Central memory CD8-positive, alpha-beta T cell (primary cell): ENCODE data around the gene GPRC5A.

Source experiments
- ATAC-seq: fragments of 150-1000 bp; cut with Tn5 transposase; replicated peaks from 2 replicates; pipeline ENCODE4 v1.10.0; 2022; ENCODE audit warnings: mild to moderate bottlenecking, moderate FRiP score, moderate number of reproducible peaks; ENCODE audit not compliant: poor library complexity, severe bottlenecking; ENCODE audit errors: extremely low read depth
- DNase-seq, 2 donors: peaks; one replicate each; pipeline ENCODE4 v3.0.0; 2021; ENCODE audit warnings: low spot score in 2 of 2
- H3K27ac Mint-ChIP-seq: one replicate; pipeline ENCODE4 v1.8.0; 2022; ENCODE audit warnings: low read depth, mild to moderate bottlenecking, moderate library complexity, mixed read lengths
- H3K27me3 Mint-ChIP-seq: one replicate; pipeline ENCODE4 v1.8.0; 2022; ENCODE audit warnings: mixed read lengths
- H3K36me3 Mint-ChIP-seq: one replicate; pipeline ENCODE4 v1.8.0; 2022; ENCODE audit warnings: mild to moderate bottlenecking, moderate library complexity, mixed read lengths; ENCODE audit not compliant: insufficient read depth
- H3K4me1 Mint-ChIP-seq: one replicate; pipeline ENCODE4 v1.8.0; 2022; ENCODE audit warnings: mixed read lengths
- H3K4me3 Mint-ChIP-seq: one replicate; pipeline ENCODE4 v1.8.0; 2022; ENCODE audit warnings: mild to moderate bottlenecking, moderate library complexity, mixed read lengths
- H3K9me3 Mint-ChIP-seq: one replicate; pipeline ENCODE4 v1.8.0; 2022; ENCODE audit warnings: mixed read lengths

GPRC5A gene

DNA sequence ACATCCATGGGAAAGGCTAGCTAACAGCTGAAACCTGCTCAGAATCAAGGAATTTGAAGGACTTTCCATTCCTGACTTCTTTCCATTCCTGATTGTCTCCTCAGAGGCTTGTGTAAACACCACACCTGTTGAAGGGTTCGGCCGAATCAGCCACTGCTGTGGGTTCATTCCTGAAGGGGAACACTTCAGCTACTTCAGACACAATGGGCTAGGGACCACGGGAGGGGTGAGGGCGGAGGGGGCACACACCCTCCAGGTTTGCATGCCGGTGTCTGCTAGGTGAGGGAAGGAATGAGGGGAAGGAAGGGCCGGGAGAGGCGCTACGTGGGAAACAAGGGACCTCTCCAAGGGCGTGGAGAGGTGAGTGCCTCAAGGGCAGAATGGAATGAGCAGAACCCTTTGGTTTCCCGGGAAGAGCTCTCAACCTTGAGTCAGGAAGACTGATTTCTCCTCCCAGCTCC lies 1.3 kb downstream of the GPRC5A start:
- H3K4me3 Mint-ChIP-seq = no peak overlapping the region
- peaks cover 5% of the 10 kb centered on the region for H3K4me1 Mint-ChIP-seq
- no peak overlapping the region for H3K27ac Mint-ChIP-seq
- no peaks in the 10 kb centered on the region for H3K9me3 Mint-ChIP-seq
- no peaks in the 10 kb centered on the region for H3K36me3 Mint-ChIP-seq
- peaks cover 76% of the 10 kb centered on the region for H3K27me3 Mint-ChIP-seq
- DNase-seq (no peak), ATAC-seq (no peak)

DNA sequence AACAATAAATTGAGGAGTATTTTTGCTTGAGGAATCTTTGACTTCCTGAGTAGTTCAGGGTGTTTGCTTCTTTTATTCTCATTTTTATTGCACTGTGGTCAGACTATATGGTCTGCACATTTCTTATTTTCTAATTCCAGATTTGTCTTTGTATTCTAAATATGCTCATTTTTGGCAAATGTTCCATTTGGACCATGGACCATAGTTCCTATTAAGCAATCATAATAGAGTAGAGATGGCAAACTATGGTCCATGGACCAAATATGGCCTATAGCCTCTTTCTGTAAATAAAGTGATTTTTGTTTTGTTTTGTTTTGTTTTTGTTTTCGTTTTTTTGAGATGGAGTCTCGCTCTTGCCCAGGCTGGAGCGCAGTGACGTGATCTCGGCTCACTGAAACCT lies 2.1 kb downstream of the GPRC5A start:
- H3K27me3 Mint-ChIP-seq = peaks cover 69% of the 10 kb centered on the region
- H3K27ac Mint-ChIP-seq = no peak overlapping the region
- no peaks in the 10 kb centered on the region for H3K36me3 Mint-ChIP-seq
- ATAC-seq = no peak
- no peak overlapping the region for H3K4me3 Mint-ChIP-seq
- no peak for DNase-seq
- H3K9me3 Mint-ChIP-seq = no peaks in the 10 kb centered on the region
- H3K4me1 Mint-ChIP-seq = peaks cover 5% of the 10 kb centered on the region

DNA sequence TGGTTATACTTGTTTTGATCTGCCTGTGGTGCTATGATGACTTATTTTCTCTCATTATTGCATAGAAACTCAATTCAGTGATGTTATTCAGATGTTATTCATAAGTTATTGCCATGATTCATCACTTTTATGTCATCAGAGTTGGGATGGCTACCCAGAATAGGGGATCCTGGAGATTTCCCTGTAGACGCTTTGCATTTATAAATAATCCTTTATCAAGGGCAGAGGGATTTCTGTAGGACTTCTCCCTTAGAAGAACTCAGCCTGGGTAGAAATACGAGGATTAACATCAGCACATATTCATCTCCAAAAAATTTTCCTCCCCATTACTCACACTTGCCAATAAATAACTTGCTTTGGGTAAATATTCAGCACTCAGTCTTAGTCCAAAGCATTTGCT lies 4.9 kb downstream of the GPRC5A start:
- H3K27ac Mint-ChIP-seq = no peak overlapping the region

DNA sequence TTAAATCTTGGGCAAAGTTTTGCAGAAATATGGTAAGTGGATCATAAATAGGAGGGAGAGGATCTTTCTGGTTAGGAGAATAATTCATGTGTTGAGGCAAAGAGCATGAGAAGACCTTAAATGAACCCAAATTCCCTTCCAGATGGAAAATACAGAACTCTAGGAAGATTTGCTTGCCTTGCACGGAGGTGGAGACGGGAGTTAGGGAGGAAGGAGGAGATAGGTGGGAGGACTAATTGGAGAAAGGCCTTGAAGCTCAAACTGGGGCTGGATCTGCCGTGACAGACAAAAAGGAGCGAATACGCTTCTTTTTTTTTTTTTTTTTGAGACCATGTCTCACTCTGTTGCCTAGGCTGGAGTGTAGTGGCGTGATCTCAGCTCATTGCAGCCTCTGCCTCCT lies 5.9 kb downstream of the GPRC5A start:
- no peaks in the 10 kb centered on the region for H3K4me1 Mint-ChIP-seq
- peaks cover 30% of the 10 kb centered on the region for H3K27me3 Mint-ChIP-seq
- no peaks in the 10 kb centered on the region for H3K9me3 Mint-ChIP-seq
- ATAC-seq (no peak), DNase-seq (no peak)
- no peaks in the 10 kb centered on the region for H3K36me3 Mint-ChIP-seq
- no peak overlapping the region for H3K27ac Mint-ChIP-seq
- no peak overlapping the region for H3K4me3 Mint-ChIP-seq

More for the DNA sequence above, 4.9 kb downstream of the GPRC5A start:
- Mint-ChIP-seq H3K27me3 (peaks cover 41% of the 10 kb centered on the region), H3K4me3 (no peak overlapping the region), H3K36me3 (no peaks in the 10 kb centered on the region), H3K9me3 (no peaks in the 10 kb centered on the region), H3K4me1 (no peaks in the 10 kb centered on the region)
- DNase-seq (no peak), ATAC-seq (no peak)

DNA sequence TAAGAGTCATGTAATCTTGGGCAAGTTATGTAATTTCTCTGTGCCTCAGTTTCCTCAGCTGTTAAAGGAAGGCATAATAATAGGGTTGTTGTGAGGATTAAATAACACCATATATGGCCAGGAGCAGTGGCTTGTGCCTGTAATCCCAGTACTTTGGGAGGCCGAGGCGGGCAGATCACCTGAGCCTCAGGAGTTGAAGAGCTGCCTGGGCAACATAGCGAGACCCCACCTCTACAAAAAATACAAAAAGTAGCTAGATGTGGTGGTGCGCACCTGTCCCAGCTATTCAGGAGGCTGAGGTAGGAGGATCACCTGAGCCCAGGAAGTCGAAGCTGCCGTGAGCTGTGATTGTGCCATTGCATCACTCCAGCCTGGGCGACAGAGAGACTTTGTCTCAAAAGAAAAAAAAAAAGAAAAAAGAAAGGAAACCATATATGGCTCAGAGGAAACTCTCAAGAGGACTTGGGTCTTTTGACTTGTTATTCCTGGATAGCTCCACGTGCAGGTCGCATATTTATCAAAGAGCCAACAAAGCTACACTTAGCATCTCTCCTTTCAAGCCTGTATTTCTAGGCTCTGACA lies 6.9 kb downstream of the GPRC5A start:
- ATAC-seq (no peak), DNase-seq (no peak)
- peaks cover 21% of the 10 kb centered on the region for H3K27me3 Mint-ChIP-seq
- no peak overlapping the region for H3K27ac Mint-ChIP-seq
- no peak overlapping the region for H3K4me3 Mint-ChIP-seq
- H3K4me1 Mint-ChIP-seq = no peaks in the 10 kb centered on the region
- no peaks in the 10 kb centered on the region for H3K9me3 Mint-ChIP-seq
- H3K36me3 Mint-ChIP-seq = no peaks in the 10 kb centered on the region

DNA sequence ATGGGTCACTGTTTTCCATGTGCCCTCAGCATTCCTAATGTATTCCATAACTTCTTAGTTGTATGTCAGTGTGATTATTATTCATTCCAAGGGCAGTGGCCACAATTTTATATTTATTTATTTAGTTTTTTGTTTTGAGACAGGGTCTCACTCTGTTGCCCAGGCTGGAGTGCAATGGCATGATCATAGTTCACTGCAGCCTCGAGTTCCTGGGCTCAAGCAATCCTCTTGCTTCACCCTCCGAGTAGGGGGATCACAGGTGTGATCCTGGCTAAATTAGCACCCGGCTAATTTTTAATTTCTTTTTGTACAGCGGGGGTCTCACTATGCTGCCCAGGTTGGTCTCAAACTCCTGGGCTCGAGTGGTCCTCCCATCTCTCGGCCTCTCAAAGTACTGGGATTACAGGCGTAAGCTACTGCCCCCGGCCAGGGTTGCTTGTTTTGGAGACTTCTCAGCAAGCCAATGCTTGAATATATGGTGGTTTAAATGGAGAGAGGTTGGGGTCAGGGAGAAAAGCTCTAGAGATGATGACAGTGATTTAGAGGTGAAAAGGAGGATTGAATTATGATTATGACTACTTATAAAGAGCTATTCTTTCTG lies 7.6 kb downstream of the GPRC5A start:
- ATAC-seq (no peak), DNase-seq (no peak)
- Mint-ChIP-seq H3K4me1 (no peaks in the 10 kb centered on the region), H3K27me3 (peaks cover 17% of the 10 kb centered on the region), H3K36me3 (no peaks in the 10 kb centered on the region), H3K4me3 (no peak overlapping the region), H3K27ac (no peak overlapping the region), H3K9me3 (no peaks in the 10 kb centered on the region)

DNA sequence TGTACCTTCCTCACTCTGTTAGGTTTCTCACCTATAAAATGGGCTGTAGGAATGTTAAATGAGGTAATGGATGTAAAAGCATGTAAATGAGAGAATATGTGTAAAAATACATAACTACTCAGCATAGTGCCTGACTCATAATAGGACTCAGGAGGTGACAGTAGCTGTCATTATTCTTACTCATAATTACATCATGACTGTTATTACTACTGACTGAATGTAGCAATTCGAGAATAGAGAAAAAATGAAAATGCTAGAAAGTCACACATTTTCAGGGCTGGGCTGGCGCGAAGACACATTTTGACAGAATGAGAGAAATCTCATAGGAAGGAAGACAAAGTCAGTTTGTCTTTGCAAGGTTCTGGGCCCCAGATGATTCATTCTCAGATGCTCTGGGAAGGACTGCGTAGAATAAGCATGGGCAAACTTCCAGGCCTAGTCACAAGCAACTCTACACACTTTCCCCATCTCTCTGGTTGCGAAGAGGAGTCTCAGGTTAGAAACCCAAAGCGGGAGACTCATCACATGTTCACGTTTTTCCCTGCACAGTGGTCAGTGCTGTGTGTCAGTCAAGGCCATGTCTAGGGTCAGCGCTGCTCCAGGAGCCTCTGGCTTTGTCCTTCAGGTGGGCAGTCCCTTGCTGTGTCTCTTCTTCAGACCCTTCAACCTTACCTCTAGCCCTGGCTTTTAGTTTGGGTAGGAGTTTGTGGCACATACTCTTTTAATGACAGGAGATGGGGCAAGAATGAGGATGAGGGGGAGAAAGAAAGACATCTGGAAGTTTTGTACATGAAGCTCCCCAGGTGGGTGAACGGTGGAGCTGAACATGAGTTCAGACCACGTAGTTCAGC lies 8.4 kb downstream of the GPRC5A start:
- H3K4me3 Mint-ChIP-seq = no peak overlapping the region
- no peak for ATAC-seq
- H3K27me3 Mint-ChIP-seq = peaks cover 17% of the 10 kb centered on the region
- no peak overlapping the region for H3K27ac Mint-ChIP-seq
- H3K36me3 Mint-ChIP-seq = no peaks in the 10 kb centered on the region
- no peak for DNase-seq
- H3K4me1 Mint-ChIP-seq = no peaks in the 10 kb centered on the region
- H3K9me3 Mint-ChIP-seq = no peaks in the 10 kb centered on the region

DNA sequence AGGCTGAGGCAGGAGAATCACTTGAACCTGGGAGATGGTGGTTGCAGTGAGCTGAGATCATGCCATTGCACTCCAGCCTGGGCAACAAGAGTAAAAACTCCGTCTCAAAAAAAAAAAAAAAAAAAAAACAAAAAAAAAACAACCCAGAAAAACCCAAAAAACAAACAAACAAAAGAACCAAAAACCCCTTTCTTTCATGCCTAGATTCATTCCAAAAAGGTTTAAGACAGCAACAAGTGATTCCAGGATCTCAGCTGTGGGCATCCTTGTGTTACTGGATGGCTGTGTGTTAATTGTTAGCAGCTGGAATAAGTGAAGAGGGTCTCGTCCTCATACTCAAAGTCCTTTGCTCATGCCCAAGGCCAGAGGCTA lies 9.4 kb downstream of the GPRC5A start:
- ATAC-seq = no peak
- Mint-ChIP-seq H3K4me3 (no peak overlapping the region), H3K9me3 (no peaks in the 10 kb centered on the region), H3K27ac (no peak overlapping the region), H3K36me3 (no peaks in the 10 kb centered on the region), H3K27me3 (peaks cover 19% of the 10 kb centered on the region), H3K4me1 (no peaks in the 10 kb centered on the region)
- no peak for DNase-seq

DNA sequence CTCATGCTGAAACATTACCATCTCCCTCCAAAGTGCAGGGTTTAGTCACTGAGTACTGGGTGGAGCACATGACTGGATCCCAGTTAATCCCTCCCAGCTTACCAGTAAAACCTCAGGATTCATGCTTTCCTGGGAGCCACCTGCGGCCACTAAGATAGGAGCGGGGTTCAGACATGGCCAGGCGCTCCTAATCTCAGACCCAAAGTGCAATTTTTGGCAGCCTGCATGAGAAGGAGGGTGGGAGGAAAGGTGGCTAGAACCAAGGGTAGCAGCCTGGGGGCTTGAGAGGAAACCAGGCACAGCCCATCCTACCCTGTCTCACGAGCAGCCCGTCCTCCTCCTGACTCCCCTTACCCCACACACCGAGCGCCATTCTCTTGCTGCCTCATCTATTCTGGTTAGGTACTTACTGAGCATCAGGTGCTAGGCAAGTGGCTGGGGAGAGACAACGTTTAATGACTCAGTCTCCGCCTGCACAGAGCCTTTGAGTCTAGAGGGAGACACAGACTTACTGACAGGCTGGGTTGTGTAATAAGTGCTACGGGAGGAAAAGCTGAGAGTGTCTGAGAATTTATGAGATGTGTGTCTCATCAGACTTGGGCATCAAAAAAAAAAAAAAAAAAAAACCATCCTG lies 9.9 kb downstream of the GPRC5A start:
- no peaks in the 10 kb centered on the region for H3K4me1 Mint-ChIP-seq
- H3K9me3 Mint-ChIP-seq = no peaks in the 10 kb centered on the region
- H3K27ac Mint-ChIP-seq = no peak overlapping the region
- ATAC-seq (no peak), DNase-seq (no peak)
- no peak overlapping the region for H3K4me3 Mint-ChIP-seq
- peaks cover 23% of the 10 kb centered on the region for H3K27me3 Mint-ChIP-seq
- no peaks in the 10 kb centered on the region for H3K36me3 Mint-ChIP-seq

DNA sequence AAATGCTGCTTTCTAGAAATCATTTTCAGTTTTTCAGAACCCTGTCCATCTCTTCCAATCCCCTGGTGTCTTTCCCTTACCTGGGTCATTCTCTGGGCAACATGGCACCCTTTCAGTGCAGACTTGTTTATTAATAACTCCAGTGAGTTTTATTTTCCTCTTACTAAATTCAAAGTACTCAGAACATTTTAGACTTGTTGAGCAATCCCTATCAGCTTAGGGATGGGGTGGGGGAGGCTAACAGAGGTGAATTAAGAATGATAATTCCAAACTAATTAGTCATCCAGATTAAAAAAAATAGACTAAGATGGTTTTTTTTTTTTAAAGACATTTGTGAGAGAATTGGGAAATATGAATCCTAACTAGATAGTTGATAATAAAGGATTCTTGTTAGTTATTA lies 10.7 kb downstream of the GPRC5A start:
- peaks cover 18% of the 10 kb centered on the region for H3K27me3 Mint-ChIP-seq
- H3K27ac Mint-ChIP-seq = no peak overlapping the region
- DNase-seq (no peak), ATAC-seq (no peak)
- no peaks in the 10 kb centered on the region for H3K9me3 Mint-ChIP-seq
- H3K4me1 Mint-ChIP-seq = no peaks in the 10 kb centered on the region
- H3K36me3 Mint-ChIP-seq = no peaks in the 10 kb centered on the region
- H3K4me3 Mint-ChIP-seq = no peak overlapping the region

DNA sequence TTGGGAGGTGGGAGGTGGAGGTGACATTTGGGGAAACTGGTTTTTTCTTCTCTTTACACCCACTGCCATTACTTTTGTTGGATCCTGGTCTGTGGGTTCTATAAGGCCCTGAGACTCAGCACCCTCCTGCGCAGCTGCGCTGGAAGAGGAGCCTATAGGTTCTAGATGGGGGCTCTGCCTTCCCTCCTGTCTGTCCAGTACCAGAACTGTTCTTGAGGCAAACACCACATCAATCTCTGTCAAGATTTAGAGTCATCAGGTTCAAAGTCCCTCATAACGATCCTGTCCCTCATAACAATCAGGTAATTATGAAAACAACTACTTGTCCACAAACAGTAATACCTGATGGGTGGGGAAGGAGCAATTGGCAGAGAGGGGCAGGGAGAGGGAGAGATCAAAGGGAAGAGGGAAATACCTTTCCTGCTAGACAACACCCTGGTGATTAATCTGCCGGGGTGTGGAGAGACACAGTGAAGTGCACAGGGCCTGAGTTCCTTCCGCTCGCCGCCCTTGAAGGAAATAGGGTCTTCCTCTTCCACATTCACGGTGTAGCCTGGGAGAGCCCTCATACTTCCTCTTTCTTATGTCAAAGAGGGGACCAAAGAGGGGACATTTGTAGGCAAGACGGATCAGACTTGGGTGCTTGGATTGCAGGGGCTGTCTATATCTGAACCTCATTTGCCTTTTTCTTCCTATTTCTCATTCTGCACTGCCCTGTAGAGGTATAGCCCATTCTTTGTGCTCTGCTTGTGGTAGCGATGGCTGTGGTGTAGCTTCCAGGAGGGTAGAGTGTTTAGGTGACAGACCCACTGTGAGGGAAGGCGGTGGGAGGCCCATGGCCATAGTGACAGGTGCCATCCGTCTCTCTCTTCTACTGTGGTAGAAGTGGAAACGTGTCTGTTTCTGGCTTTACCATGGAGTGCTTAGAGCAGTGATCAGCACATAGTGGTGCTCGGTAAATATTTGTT lies 12.6 kb downstream of the GPRC5A start:
- Mint-ChIP-seq H3K4me3 (no peak overlapping the region), H3K9me3 (no peaks in the 10 kb centered on the region), H3K36me3 (no peaks in the 10 kb centered on the region), H3K27ac (no peak overlapping the region), H3K27me3 (peaks cover 16% of the 10 kb centered on the region), H3K4me1 (peaks cover 1% of the 10 kb centered on the region)
- ATAC-seq (no peak), DNase-seq (no peak)

DNA sequence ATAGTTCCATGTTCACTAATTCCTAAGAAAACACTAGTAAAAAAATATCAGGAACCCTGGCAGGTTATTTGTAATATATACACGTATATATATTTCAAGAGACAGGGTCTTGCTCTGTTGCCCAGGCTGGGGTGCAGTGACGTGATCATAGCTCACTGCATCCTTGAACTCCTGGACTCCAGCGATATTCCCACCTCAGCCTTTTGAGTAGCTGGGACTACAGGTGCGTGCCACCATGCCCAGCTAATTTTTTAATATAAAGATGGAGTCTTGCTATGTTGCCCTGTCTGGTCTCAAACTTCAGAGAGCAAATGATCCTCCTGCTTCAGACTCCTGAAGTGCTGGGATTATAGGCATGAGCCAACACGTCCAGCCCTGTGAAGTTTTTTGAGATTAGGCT lies 16.2 kb downstream of the GPRC5A start:
- Mint-ChIP-seq H3K4me1 (peaks cover 13% of the 10 kb centered on the region), H3K27ac (no peak overlapping the region), H3K4me3 (no peak overlapping the region), H3K36me3 (no peaks in the 10 kb centered on the region), H3K27me3 (peaks cover 16% of the 10 kb centered on the region), H3K9me3 (no peaks in the 10 kb centered on the region)
- ATAC-seq = no peak
- DNase-seq = no peak
